CD4-positive, alpha-beta T cell treated with Interleukin-2 at 100 ng/mL for 4 hours (primary cell): ENCODE measurements around the gene GPR42.
A peak's percentile ranks its signal among the peaks of the same experiment; 100 is the strongest.
"Not testable (repeated sequence)": the region's sequence is repeated elsewhere in the genome, so short reads cannot be mapped to it uniquely, and the experiment has no call there.

Experiments
- DNase-seq: peaks from one replicate; pipeline ENCODE4 v3.0.0-alpha.2; 2020; ENCODE audit warnings: low spot score

GPR42 gene

GRCh38 chr19:35347171-35347929 lies 23.5 kb upstream of the GPR42 start, which contains the start of gene FFAR1:
Gene FFAR1, plus strand, starts transcription at chr19:35347902. Its CDS starts 3,650 bp downstream, at chr19:35351552.
- DNase-seq = peak; percentile 66

- no peak for DNase-seq
Observed at GRCh38 chr19:35347930-35348298, 23.0 kb upstream of the GPR42 start.

- no peak for DNase-seq
Observed at GRCh38 chr19:35348911-35349611, 21.8 kb upstream of the GPR42 start.

- no peak for DNase-seq
Observed at GRCh38 chr19:35349614-35350521, 21.0 kb upstream of the GPR42 start.

GRCh38 chr19:35350591-35350990 lies 20.3 kb upstream of the GPR42 start:
- DNase-seq = no peak

- DNase-seq = no peak
Observed at GRCh38 chr19:35351411-35352176, 19.3 kb upstream of the GPR42 start.

GRCh38 chr19:35352177-35352447 lies 18.8 kb upstream of the GPR42 start:
- no peak for DNase-seq

GRCh38 chr19:35352448-35353304 lies 18.2 kb upstream of the GPR42 start:
- DNase-seq = peak; percentile 76

- no peak for DNase-seq
Observed at GRCh38 chr19:35353635-35354034, 17.2 kb upstream of the GPR42 start.

- DNase-seq = no peak
Observed at GRCh38 chr19:35354898-35355297, 16.0 kb upstream of the GPR42 start.

- no peak for DNase-seq
Observed at GRCh38 chr19:35355791-35356460, 14.9 kb upstream of the GPR42 start.

- no peak for DNase-seq
Observed at GRCh38 chr19:35357867-35358573, 12.8 kb upstream of the GPR42 start, which contains the start of gene FFAR3. Gene FFAR3, plus strand, starts transcription at chr19:35358460. Its CDS starts 431 bp downstream, at chr19:35358891.

- not testable (repeated sequence) for DNase-seq
Observed at GRCh38 chr19:35358834-35359233, 12.0 kb upstream of the GPR42 start.

- DNase-seq = not testable (repeated sequence)
Observed at GRCh38 chr19:35359395-35359794, 11.5 kb upstream of the GPR42 start.

- DNase-seq = not testable (repeated sequence)
Observed at GRCh38 chr19:35360081-35360480, 10.8 kb upstream of the GPR42 start.

GRCh38 chr19:35360880-35361420 lies 9.9 kb upstream of the GPR42 start:
- no peak for DNase-seq

- no peak for DNase-seq
Observed at GRCh38 chr19:35362261-35363000, 8.4 kb upstream of the GPR42 start.

- no peak for DNase-seq
Observed at GRCh38 chr19:35363001-35363590, 7.8 kb upstream of the GPR42 start.
